Epithelial cell of esophagus (primary cell): ENCODE measurements around the gene PPP2R2C.

Source experiments
- DNase-seq: peaks from one replicate; pipeline ENCODE4 v3.0.0; 2010; ENCODE audit warnings: low read depth
- H3K4me3 ChIP-seq: 2 replicates; pipeline ENCODE4 v1.5.1; 2011; ENCODE audit warnings: mild to moderate bottlenecking, low read length, control low read depth
- CTCF ChIP-seq: IDR thresholded peaks from 2 replicates; pipeline ENCODE4 v1.5.1; 2011; ENCODE audit warnings: low read depth, mild to moderate bottlenecking, low read length, control low read depth, inconsistent platforms; ENCODE audit not compliant: insufficient read depth; ENCODE audit errors: missing control alignments

PPP2R2C gene

GRCh38 chr4:6391852-6392188, 80.6 kb downstream of the PPP2R2C start:
- TF ChIP-seq CTCF, result no peak
- no peak overlapping the region for H3K4me3 ChIP-seq
- DNase-seq, result peak; percentile 58

- DNase-seq, result peak; percentile 27
- TF ChIP-seq CTCF, result no peak
- no peak overlapping the region for H3K4me3 ChIP-seq
These were observed 81.1 kb downstream of the PPP2R2C start for GRCh38 chr4:6391186-6391851.

DNA sequence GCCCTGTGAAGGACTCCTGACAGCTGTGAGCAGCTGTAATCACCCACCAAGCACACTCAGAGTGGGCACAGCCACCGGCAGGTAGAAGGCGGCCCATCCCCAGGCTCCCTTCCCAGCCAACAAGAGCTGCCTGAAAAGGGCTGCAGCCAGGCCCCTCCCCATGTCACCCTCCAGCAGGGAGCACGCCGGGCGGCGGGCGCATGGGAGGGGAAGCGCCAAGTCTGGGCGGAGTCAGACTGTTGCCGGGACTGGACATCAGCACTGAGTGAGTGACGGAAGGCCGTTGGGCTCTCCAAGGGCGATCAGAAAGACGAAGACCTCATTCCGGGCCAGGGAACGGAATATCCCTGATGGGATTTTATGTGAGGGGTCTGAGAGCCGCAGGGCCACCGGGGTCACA, 82.1 kb downstream of the PPP2R2C start:
- TF ChIP-seq CTCF, result no peak
- no peak for DNase-seq
- H3K4me3 ChIP-seq, result no peak overlapping the region

- H3K4me3 ChIP-seq, result no peak overlapping the region
- no peak for DNase-seq
- no peak for TF ChIP-seq CTCF
These were observed 83.1 kb downstream of the PPP2R2C start for GRCh38 chr4:6389142-6389825.

DNA sequence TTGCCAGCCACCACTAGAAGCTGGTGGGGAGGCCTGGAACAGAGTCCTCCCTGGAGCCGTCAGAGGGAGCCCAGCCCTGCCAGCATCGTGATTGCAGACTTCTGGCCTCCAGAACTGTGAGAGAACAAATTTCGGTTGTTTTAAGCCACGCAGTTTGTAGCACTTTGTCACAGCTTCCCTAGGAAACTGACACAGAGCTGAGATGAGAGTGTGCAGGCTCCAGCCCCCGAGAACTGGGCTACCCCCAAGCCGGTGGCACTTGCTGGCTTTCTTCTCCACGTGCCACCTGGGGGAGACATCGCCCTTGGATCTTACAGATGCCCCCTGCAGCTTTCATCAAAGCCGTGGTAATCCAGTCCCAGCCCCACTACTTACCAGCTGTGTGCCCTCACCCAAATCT, 83.7 kb downstream of the PPP2R2C start:
- H3K4me3 ChIP-seq, result no peak overlapping the region
- DNase-seq, result no peak

DNA sequence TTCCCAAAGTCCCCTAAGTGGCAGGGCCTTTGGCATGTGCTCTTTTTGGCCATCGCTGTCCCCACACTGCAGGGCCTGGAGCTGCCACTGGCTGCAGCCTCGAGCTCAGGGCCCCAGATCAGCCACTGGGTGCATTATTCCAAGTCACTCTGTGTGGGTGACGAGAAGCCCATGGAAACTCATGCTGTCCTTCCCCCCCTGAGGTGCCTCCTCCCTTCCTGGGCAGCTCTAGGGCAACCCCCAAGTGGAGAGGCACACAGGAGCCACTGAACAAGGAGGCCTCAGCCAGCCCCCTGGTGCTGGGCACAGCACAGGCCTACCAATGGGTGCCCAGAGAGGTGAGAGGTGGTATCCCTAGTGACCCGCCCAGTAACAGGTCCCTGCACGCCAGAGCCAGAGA, 84.5 kb downstream of the PPP2R2C start:
- TF ChIP-seq CTCF, result no peak
- no peak for DNase-seq
- no peak overlapping the region for H3K4me3 ChIP-seq

More for the DNA sequence above, 83.7 kb downstream of the PPP2R2C start:
- TF ChIP-seq CTCF, result no peak

DNA sequence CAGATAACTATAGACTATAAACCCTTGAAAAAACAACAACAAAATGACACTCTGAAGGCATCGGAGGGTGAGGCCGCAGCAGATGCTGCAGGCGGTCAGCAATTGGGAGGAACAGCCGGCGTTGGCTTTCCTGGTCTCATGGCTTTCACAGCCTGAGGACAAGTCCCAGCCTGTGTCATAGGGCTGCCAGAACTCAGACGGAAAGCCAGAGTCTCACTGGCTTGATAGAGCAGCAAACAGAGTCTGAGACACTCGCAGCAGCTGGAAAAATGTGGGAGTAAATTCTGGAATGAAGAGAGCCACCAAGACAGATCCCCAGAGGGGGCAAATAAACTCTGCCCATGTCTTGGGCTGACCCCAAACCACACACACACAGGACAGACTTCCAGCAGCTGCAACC, 86.3 kb downstream of the PPP2R2C start:
- no peak for TF ChIP-seq CTCF
- peak; percentile 13 for DNase-seq
- H3K4me3 ChIP-seq, result no peak overlapping the region
